ENCODE data around the gene STRBP.

DNA sequence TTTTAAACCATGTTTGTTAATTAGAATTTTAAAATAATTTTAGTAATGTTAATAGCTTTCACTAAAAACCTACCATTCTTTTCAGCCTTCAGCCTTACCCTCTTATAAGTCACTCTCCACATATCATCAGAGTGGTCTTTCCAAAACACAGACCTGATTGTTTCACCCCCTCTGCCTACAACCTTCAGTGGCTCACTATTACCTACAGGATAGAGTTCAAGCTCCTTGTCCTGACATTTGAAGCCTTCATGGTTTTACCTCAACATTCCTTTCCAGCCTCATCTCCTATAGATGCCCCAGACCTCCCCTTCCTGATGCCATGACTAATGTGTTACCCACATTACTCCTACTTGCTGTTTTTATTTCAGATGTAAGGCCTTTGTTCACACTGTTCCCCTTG lies 27.8 kb upstream of the STRBP start:
- no peak for TF ChIP-seq SIN3A (IDR thresholded peaks at IDR 0.05; ENCODE audit: borderline replicate concordance, insufficient read depth, low read depth, low read length)
- TF ChIP-seq, protein P1, sequence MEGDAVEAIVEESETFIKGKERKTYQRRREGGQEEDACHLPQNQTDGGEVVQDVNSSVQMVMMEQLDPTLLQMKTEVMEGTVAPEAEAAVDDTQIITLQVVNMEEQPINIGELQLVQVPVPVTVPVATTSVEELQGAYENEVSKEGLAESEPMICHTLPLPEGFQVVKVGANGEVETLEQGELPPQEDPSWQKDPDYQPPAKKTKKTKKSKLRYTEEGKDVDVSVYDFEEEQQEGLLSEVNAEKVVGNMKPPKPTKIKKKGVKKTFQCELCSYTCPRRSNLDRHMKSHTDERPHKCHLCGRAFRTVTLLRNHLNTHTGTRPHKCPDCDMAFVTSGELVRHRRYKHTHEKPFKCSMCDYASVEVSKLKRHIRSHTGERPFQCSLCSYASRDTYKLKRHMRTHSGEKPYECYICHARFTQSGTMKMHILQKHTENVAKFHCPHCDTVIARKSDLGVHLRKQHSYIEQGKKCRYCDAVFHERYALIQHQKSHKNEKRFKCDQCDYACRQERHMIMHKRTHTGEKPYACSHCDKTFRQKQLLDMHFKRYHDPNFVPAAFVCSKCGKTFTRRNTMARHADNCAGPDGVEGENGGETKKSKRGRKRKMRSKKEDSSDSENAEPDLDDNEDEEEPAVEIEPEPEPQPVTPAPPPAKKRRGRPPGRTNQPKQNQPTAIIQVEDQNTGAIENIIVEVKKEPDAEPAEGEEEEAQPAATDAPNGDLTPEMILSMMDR (IDR thresholded peaks at IDR 0.05) = no peak

All from Panc1 (cell line).